RWPE1 (cell line): ENCODE measurements around the gene FAM78B.

Source experiments
- CTCF ChIA-PET: fragments of 350-600 bp; sonication (Branson Sonifier 250); formaldehyde crosslinking; extraction: SDS; loops from one replicate; lab custom pipeline; 2021; lab: Yijun Ruan, JAX
- POLR2A ChIA-PET: fragments of 400-600 bp; formaldehyde crosslinking; extraction: SDS; loops from one replicate; lab custom pipeline; 2020; ENCODE audit warnings: antibody characterized with exemption; ENCODE audit not compliant: low non-redundant PET; lab: Yijun Ruan, JAX
- DNase-seq: peaks from one replicate; pipeline ENCODE4 v3.0.0; 2012; ENCODE audit warnings: low spot score
- H3K27ac ChIP-seq: fragments of 450-650 bp; 2 replicates; pipeline ENCODE4 v1.5.1; 2017
- CTCF ChIP-seq: fragments of 450-650 bp; conservative IDR thresholded peaks from 2 replicates; pipeline ENCODE4 v1.5.1; 2017; ENCODE audit warnings: low read depth, mild to moderate bottlenecking

The FAM78B gene

GRCh38 chr1:166190400-166190799 is 23.6 kb upstream of the FAM78B start:
- CTCF ChIA-PET: interaction anchor here (0.9 kb wide), 1 partner anchor 598 kb away, joined by 7 read pairs; no protein-coding TSS in a partner anchor
- no peak for DNase-seq
- no peak overlapping the region for H3K27ac ChIP-seq
- POLR2A ChIA-PET: no interaction called here
- no peak for TF ChIP-seq CTCF

- ChIA-PET POLR2A (no interaction called here), CTCF (no interaction called here)
- DNase-seq: no peak
Observed at GRCh38 chr1:166189126-166189525, 22.3 kb upstream of the FAM78B start.

GRCh38 chr1:166185526-166185925 is 18.7 kb upstream of the FAM78B start:
- ChIA-PET POLR2A (no interaction called here), CTCF (no interaction called here)
- no peak for DNase-seq
- no peak for TF ChIP-seq CTCF
- H3K27ac ChIP-seq: no peak overlapping the region

More at GRCh38 chr1:166189126-166189525, 22.3 kb upstream of the FAM78B start:
- no peak overlapping the region for H3K27ac ChIP-seq
- no peak for TF ChIP-seq CTCF

- ChIA-PET CTCF (no interaction called here), POLR2A (no interaction called here)
Observed at GRCh38 chr1:166184897-166185296, 18.1 kb upstream of the FAM78B start.

GRCh38 chr1:166184012-166184411 is 17.2 kb upstream of the FAM78B start:
- no peak overlapping the region for H3K27ac ChIP-seq
- ChIA-PET CTCF (no interaction called here), POLR2A (no interaction called here)
- no peak for TF ChIP-seq CTCF
- DNase-seq: no peak

More at GRCh38 chr1:166184897-166185296, 18.1 kb upstream of the FAM78B start:
- peak; percentile 65 for DNase-seq
- H3K27ac ChIP-seq: no peak overlapping the region
- TF ChIP-seq CTCF: no peak

- no peak for TF ChIP-seq CTCF
- ChIA-PET POLR2A (no interaction called here), CTCF (no interaction called here)
- DNase-seq: no peak
- H3K27ac ChIP-seq: no peak overlapping the region
Observed at GRCh38 chr1:166182281-166182680, 15.5 kb upstream of the FAM78B start.
